Measurements from ENCODE around the gene HDAC8. TPM values are rescaled to one million over a fixed set of nuclear protein-coding genes. Genes with fewer than 3 reads are reported as not detected.

HDAC8 gene
- total and polyA plus RNA-seq, 2 donors from 2014 or later, result 32.9 to 38.4 TPM

- FAIRE-seq, result no peak
- intact Hi-C loops (cut with DNase I), result no loop called here
- no peaks in the 10 kb centered on the region for H3K27me3 ChIP-seq (ENCODE audit: control insufficient read depth, insufficient read depth, low read length)
- no peak overlapping the region for H3K9ac ChIP-seq (ENCODE audit: low read length in 3 of 3)
- no peak for TF ChIP-seq CTCF (IDR thresholded peaks at IDR 0.05; ENCODE audit: borderline replicate concordance, extremely low read depth, insufficient read depth)
- DNase-seq, result no peak
- H3K9me3 ChIP-seq (ENCODE audit: control insufficient read depth in 2 of 3, insufficient read depth in 1 of 3, low read length in 3 of 3), result no peaks in the 10 kb centered on the region
- H3K27ac ChIP-seq (ENCODE audit: low read depth in 2 of 2, low read length in 2 of 2), result no peak overlapping the region
- no peaks in the 10 kb centered on the region for H3K4me1 ChIP-seq (ENCODE audit: control insufficient read depth in 2 of 3, insufficient read depth in 2 of 3, low read depth in 1 of 3, low read length in 3 of 3)
- no peak overlapping the region for H3K4me3 ChIP-seq (ENCODE audit: low read length in 3 of 3)
- no peaks in the 10 kb centered on the region for H3K36me3 ChIP-seq (ENCODE audit: control insufficient read depth in 2 of 3, insufficient read depth in 3 of 3, low read length in 3 of 3)
Observed at GRCh38 chrX:72340626-72341025, 232.0 kb downstream of the HDAC8 start.

GRCh38 chrX:72340041-72340440 lies 232.6 kb downstream of the HDAC8 start:
- no peak overlapping the region for H3K27ac ChIP-seq (ENCODE audit: low read depth in 2 of 2, low read length in 2 of 2)
- H3K27me3 ChIP-seq (ENCODE audit: control insufficient read depth, insufficient read depth, low read length), result no peaks in the 10 kb centered on the region
- H3K9me3 ChIP-seq (ENCODE audit: control insufficient read depth in 2 of 3, insufficient read depth in 1 of 3, low read length in 3 of 3), result no peaks in the 10 kb centered on the region
- intact Hi-C loops (cut with DNase I), result no loop called here
- no peak overlapping the region for H3K4me3 ChIP-seq (ENCODE audit: low read length in 3 of 3)
- FAIRE-seq (no peak), DNase-seq (no peak)
- H3K9ac ChIP-seq (ENCODE audit: low read length in 3 of 3), result no peak overlapping the region
- no peaks in the 10 kb centered on the region for H3K4me1 ChIP-seq (ENCODE audit: control insufficient read depth in 2 of 3, insufficient read depth in 2 of 3, low read depth in 1 of 3, low read length in 3 of 3)
- TF ChIP-seq CTCF (IDR thresholded peaks at IDR 0.05; ENCODE audit: borderline replicate concordance, extremely low read depth, insufficient read depth), result no peak
- H3K36me3 ChIP-seq (ENCODE audit: control insufficient read depth in 2 of 3, insufficient read depth in 3 of 3, low read length in 3 of 3), result no peaks in the 10 kb centered on the region

- no peak overlapping the region for H3K27ac ChIP-seq (ENCODE audit: low read depth in 2 of 2, low read length in 2 of 2)
- FAIRE-seq, result no peak
Observed at GRCh38 chrX:72330131-72330530, 242.5 kb downstream of the HDAC8 start.

More at GRCh38 chrX:72330131-72330530, 242.5 kb downstream of the HDAC8 start:
- H3K4me3 ChIP-seq (ENCODE audit: low read length in 3 of 3), result no peak overlapping the region
- TF ChIP-seq CTCF (IDR thresholded peaks at IDR 0.05; ENCODE audit: borderline replicate concordance, extremely low read depth, insufficient read depth), result no peak
- no peaks in the 10 kb centered on the region for H3K4me1 ChIP-seq (ENCODE audit: control insufficient read depth in 2 of 3, insufficient read depth in 2 of 3, low read depth in 1 of 3, low read length in 3 of 3)
- DNase-seq, result no peak
- H3K36me3 ChIP-seq (ENCODE audit: control insufficient read depth in 2 of 3, insufficient read depth in 3 of 3, low read length in 3 of 3), result no peaks in the 10 kb centered on the region
- H3K27me3 ChIP-seq (ENCODE audit: control insufficient read depth, insufficient read depth, low read length), result peaks cover 3% of the 10 kb centered on the region
- H3K9me3 ChIP-seq (ENCODE audit: control insufficient read depth in 2 of 3, insufficient read depth in 1 of 3, low read length in 3 of 3), result no peaks in the 10 kb centered on the region
- no peak overlapping the region for H3K9ac ChIP-seq (ENCODE audit: low read length in 3 of 3)
- intact Hi-C loops (cut with DNase I), result no loop called here
